Left renal cortex interstitium (tissue), 4 donors: ENCODE results near the gene PF4V1. TPM values are rescaled to one million over a fixed set of nuclear protein-coding genes. Genes with fewer than 3 reads are reported as not detected.

Source experiments
- DNase-seq, 4 donors: peaks; one replicate each; pipeline ENCODE4 v3.0.0-alpha.2; 2013; ENCODE audit warnings: low read depth in 4 of 4, low spot score in 2 of 4, missing footprints in 1 of 4
- polyA plus RNA-seq, 4 donors: library from polyadenylated mRNA; unstranded; fragments of 120-200 nt; gene quantifications; one replicate each; pipeline ENCODE4 v1.2.1, GENCODE V29; 2013; ENCODE audit not compliant: insufficient read length in 4 of 4

Gene PF4V1
- polyA plus RNA-seq, 4 donors: 0.35 to 0.83 (median 0.54) TPM

GRCh38 chr4:73902038-73902637 is 49.0 kb downstream of the PF4V1 start:
- no peak for DNase-seq

- DNase-seq: no peak
Observed at GRCh38 chr4:73902817-73903547, 49.9 kb downstream of the PF4V1 start.

Other genes starting within 250 kb of the PF4V1 start
- 1 to 10 TPM; 5.2 to 7.8 (median 6.1) TPM for gene RASSF6, start 232.9 kb upstream of the PF4V1 start, polyA plus RNA-seq
- gene CXCL8, start 112.7 kb upstream of the PF4V1 start, polyA plus RNA-seq: 1 to 10 TPM in 1 of 4 donors, under 1 TPM in 3; 0.14 to 2.1 (median 0.34) TPM
- under 1 TPM in 3 of 4 donors, not detected in 1; 0.14 to 0.29 (median 0.22) TPM for gene CXCL6, start 16.6 kb upstream of the PF4V1 start, polyA plus RNA-seq
- under 1 TPM; 0.25 to 0.65 (median 0.36) TPM for gene CXCL1, start 16.1 kb downstream of the PF4V1 start, polyA plus RNA-seq
- 1 to 10 TPM; 4.5 to 8.9 (median 7.7) TPM for gene PF4, start 128.7 kb downstream of the PF4V1 start, polyA plus RNA-seq
- 10 to 100 TPM; 12.0 to 30.1 (median 22.3) TPM for gene PPBP, start 134.9 kb downstream of the PF4V1 start, polyA plus RNA-seq
- under 1 TPM; 0.08 to 0.18 (median 0.13) TPM for gene CXCL5, start 145.4 kb downstream of the PF4V1 start, polyA plus RNA-seq
- gene CXCL3, start 185.4 kb downstream of the PF4V1 start, polyA plus RNA-seq: under 1 TPM in 3 of 4 donors, not detected in 1; 0.17 to 0.28 (median 0.22) TPM
- under 1 TPM; 0.33 to 0.64 (median 0.42) TPM for gene CXCL2, start 245.9 kb downstream of the PF4V1 start, polyA plus RNA-seq